A673 (cell line): Measurements from ENCODE around the gene PDLIM3. TPM values are rescaled to one million over a fixed set of nuclear protein-coding genes. Genes with fewer than 3 reads are reported as not detected.

Source experiments
- BruUV-seq: library from RNA; stranded (reverse); fragments of 400-500 nt; replicated peaks from 2 replicates; lab custom pipeline; 2021; lab: Mats Ljungman, UMichigan
- CTCF ChIA-PET: fragments of 300-600 bp; sonication (Branson Sonifier 250); formaldehyde crosslinking; loops from one replicate; lab custom pipeline; 2022; ENCODE audit warnings: antibody characterized with exemption; lab: Charles Lee
- POLR2A ChIA-PET: fragments of 300-600 bp; sonication (Branson Sonifier 250); formaldehyde crosslinking; loops from one replicate; lab custom pipeline; 2022; ENCODE audit warnings: antibody characterized with exemption; ENCODE audit not compliant: low non-redundant PET; lab: Charles Lee
- DNase-seq: peaks from one replicate; pipeline ENCODE4 v3.0.0-alpha.2; 2015; ENCODE audit warnings: low spot score
- H3K27ac ChIP-seq: fragments of 200-600 bp; sonication (generic); 2 replicates; pipeline ENCODE4 v1.5.1; 2016; ENCODE audit warnings: mixed run types, low read depth, mild to moderate bottlenecking, mixed read lengths, antibody characterized with exemption, low read length; ENCODE audit not compliant: poor library complexity, severe bottlenecking
- H3K27me3 ChIP-seq: fragments of 200-600 bp; sonication (generic); replicated peaks from 2 replicates; pipeline ENCODE4 v1.6.1; 2017; ENCODE audit warnings: mixed run types, low read depth, mild to moderate bottlenecking, mixed read lengths, antibody characterized with exemption, low read length; ENCODE audit not compliant: insufficient read depth, poor library complexity
- H3K36me3 ChIP-seq: fragments of 200-600 bp; sonication (generic); 2 replicates; pipeline ENCODE4 v1.6.1; 2016; ENCODE audit warnings: mixed run types, mild to moderate bottlenecking, mixed read lengths, antibody characterized with exemption, low read length; ENCODE audit not compliant: insufficient read depth, poor library complexity, severe bottlenecking
- H3K4me1 ChIP-seq: fragments of 200-600 bp; sonication (generic); 2 replicates; pipeline ENCODE4 v1.6.1; 2017; ENCODE audit warnings: mixed run types, mild to moderate bottlenecking, mixed read lengths, antibody characterized with exemption, low read length; ENCODE audit not compliant: insufficient read depth, poor library complexity, severe bottlenecking
- H3K4me3 ChIP-seq: fragments of 200-600 bp; sonication (generic); 2 replicates; pipeline ENCODE4 v1.5.1; 2016; ENCODE audit warnings: low read depth, mixed run types, mild to moderate bottlenecking, mixed read lengths, low read length; ENCODE audit not compliant: poor library complexity, severe bottlenecking
- H3K9me3 ChIP-seq: fragments of 200-600 bp; sonication (generic); 2 replicates; pipeline ENCODE4 v1.6.1; 2016; ENCODE audit warnings: mixed run types, low read depth, mild to moderate bottlenecking, mixed read lengths, antibody characterized with exemption, low read length; ENCODE audit not compliant: poor library complexity, severe bottlenecking
- EZH2 ChIP-seq: fragments of 200-600 bp; sonication (generic); IDR thresholded peaks from 2 replicates; pipeline ENCODE4 v1.6.1; 2017; ENCODE audit warnings: borderline replicate concordance, low read depth, mild to moderate bottlenecking, mixed read lengths, antibody characterized with exemption, low read length; ENCODE audit not compliant: poor library complexity, severe bottlenecking
- intact Hi-C: fragments of 100-400 bp; cut with micrococcal nuclease; formaldehyde crosslinking; loops from one replicate; pipeline ENCODE4 v1.10.0; 2022; ENCODE audit not compliant: unreplicated experiment
- total RNA-seq: library from RNA; stranded (reverse); gene quantifications from 2 replicates; pipeline ENCODE4 v1.2.3, GENCODE V29; 2021
- TF ChIP-seq, protein P1 (sequence below): fragments of 300-800, 200-600 bp; sonication (generic); conservative IDR thresholded peaks from 2 replicates; pipeline ENCODE4 v1.5.1; 2017; ENCODE audit warnings: low read depth, mild to moderate bottlenecking, antibody characterized with exemption, low read length, moderate library complexity, mixed read lengths

The PDLIM3 gene
- total RNA-seq, 1 experiment from 2014 or later = not detected

DNA sequence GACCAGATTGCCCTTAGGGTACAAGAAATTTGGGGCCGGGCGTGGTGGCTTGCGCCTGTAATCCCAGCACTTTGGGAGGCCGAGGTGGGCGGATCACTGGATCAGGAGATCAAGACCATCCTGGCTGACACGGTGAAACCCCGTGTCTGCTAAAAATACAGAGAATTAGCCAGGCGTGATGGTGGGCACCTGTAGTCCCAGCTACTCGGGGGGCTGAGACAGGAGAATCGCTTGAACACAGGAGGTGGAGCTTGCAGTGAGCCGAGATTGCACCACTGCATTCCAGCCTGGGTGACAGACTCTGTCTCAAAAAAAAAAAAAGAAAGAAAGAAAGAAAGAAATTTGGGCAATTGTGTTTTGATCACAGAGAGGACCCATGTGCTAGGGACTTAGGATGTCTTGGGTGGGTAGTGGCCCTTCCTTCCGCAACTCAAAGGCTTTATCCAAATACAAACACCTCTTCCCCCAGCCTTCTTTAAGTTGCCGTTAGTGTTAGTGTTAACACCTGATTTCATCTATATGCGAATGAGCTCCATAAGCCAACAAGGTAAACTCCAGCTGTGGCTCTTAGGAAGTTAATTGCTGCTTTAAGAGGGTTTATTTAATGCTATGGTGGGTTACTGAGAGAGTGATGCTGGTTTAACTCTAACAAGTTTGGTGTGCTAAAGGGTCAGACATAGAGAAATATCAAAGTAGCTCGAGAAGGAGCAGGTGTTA lies 55.1 kb downstream of the PDLIM3 start:
- Histone ChIP-seq H3K36me3 (no peaks in the 10 kb centered on the region), H3K4me3 (no peak overlapping the region), H3K27ac (no peak overlapping the region), H3K4me1 (no peaks in the 10 kb centered on the region), H3K27me3 (peaks cover 14% of the 10 kb centered on the region), H3K9me3 (no peaks in the 10 kb centered on the region)
- BruUV-seq = no TSS peak
- ChIA-PET POLR2A (no interaction called here), CTCF (no interaction called here)
- no peak for DNase-seq
- TF ChIP-seq EZH2 = no peak
- TF ChIP-seq, protein P1, sequence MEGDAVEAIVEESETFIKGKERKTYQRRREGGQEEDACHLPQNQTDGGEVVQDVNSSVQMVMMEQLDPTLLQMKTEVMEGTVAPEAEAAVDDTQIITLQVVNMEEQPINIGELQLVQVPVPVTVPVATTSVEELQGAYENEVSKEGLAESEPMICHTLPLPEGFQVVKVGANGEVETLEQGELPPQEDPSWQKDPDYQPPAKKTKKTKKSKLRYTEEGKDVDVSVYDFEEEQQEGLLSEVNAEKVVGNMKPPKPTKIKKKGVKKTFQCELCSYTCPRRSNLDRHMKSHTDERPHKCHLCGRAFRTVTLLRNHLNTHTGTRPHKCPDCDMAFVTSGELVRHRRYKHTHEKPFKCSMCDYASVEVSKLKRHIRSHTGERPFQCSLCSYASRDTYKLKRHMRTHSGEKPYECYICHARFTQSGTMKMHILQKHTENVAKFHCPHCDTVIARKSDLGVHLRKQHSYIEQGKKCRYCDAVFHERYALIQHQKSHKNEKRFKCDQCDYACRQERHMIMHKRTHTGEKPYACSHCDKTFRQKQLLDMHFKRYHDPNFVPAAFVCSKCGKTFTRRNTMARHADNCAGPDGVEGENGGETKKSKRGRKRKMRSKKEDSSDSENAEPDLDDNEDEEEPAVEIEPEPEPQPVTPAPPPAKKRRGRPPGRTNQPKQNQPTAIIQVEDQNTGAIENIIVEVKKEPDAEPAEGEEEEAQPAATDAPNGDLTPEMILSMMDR = no peak
- intact Hi-C loops = no loop called here

DNA sequence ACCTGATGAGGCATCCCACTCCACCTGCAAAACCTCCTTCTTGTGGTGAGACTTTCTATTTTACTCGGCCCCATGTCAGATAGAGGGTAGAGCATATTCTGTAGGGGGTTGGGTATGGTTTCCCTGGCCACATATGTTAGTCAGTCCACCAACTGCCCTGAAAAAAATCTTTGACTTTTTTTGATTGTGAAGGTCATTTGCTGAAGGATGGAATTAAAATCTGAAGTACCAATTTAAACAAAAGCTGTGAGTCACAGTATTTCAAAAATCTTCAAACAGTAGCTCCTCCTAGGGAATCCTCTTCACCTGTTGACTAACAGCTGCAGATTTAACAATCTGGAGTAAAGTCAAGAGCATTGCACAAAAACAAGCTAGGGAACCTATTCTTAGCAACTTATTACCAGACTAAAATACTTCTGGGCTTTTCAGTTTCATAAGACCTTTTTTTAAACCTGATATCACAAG lies 55.8 kb downstream of the PDLIM3 start:
- Histone ChIP-seq H3K4me3 (no peak overlapping the region), H3K9me3 (no peaks in the 10 kb centered on the region), H3K4me1 (no peaks in the 10 kb centered on the region), H3K27me3 (peaks cover 14% of the 10 kb centered on the region), H3K36me3 (no peaks in the 10 kb centered on the region), H3K27ac (no peak overlapping the region)
- intact Hi-C loops = loop anchor here (10.0 kb wide), 1 partner anchor 545 kb away; no protein-coding TSS in a partner anchor
- BruUV-seq = no TSS peak
- POLR2A ChIA-PET = no interaction called here
- DNase-seq = no peak
- CTCF ChIA-PET = no interaction called here
- TF ChIP-seq EZH2 = no peak
- TF ChIP-seq, protein P1 = no peak

DNA sequence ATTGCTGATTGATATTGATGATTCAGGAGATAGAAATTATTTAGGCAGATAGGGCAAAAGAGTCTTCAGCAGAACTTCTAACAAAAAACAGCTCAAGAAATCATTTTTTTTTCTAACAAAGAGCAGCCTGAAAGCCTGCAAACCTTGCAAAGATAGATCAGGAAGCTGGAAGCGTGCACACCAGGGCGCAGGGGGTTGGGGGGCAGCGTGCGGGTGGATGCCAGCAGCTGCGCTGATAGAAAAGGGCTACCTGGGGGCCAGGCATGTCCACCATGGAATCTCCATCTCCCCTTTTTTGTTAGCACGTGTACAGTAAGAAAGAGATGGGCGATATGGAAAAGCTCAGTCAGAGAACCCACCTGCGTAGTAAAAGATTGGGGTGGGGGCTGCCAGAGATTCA lies 62.1 kb downstream of the PDLIM3 start:
- Histone ChIP-seq H3K27ac (no peak overlapping the region), H3K27me3 (peaks cover 17% of the 10 kb centered on the region), H3K4me3 (no peak overlapping the region), H3K9me3 (no peaks in the 10 kb centered on the region), H3K36me3 (no peaks in the 10 kb centered on the region), H3K4me1 (no peaks in the 10 kb centered on the region)
- intact Hi-C loops = loop anchor here (10.0 kb wide), 1 partner anchor 552 kb away; no protein-coding TSS in a partner anchor
- no peak for DNase-seq
- ChIA-PET POLR2A (no interaction called here), CTCF (no interaction called here)
- BruUV-seq = no TSS peak
- TF ChIP-seq, protein P1 = no peak
- TF ChIP-seq EZH2 = no peak
